ENCODE data around the gene TPST2.

The TPST2 gene

GRCh38 chr22:26553056-26553752 is 36.7 kb downstream of the TPST2 start:
- no peak for DNase-seq

GRCh38 chr22:26552466-26552865 is 37.5 kb downstream of the TPST2 start:
- no peak for DNase-seq

- no peak for DNase-seq
These were observed 38.4 kb downstream of the TPST2 start for GRCh38 chr22:26551568-26551967.

GRCh38 chr22:26550498-26551033 is 39.4 kb downstream of the TPST2 start:
- DNase-seq, result no peak

GRCh38 chr22:26549902-26550497 is 39.9 kb downstream of the TPST2 start:
- DNase-seq, result no peak

- DNase-seq, result no peak
These were observed 40.9 kb downstream of the TPST2 start for GRCh38 chr22:26548984-26549383.

GRCh38 chr22:26548303-26548702 is 41.6 kb downstream of the TPST2 start:
- DNase-seq, result no peak

- DNase-seq, result no peak
These were observed 42.1 kb downstream of the TPST2 start for GRCh38 chr22:26547837-26548236.

GRCh38 chr22:26547426-26547825 is 42.5 kb downstream of the TPST2 start:
- DNase-seq, result no peak

GRCh38 chr22:26546282-26546681 is 43.6 kb downstream of the TPST2 start:
- no peak for DNase-seq

GRCh38 chr22:26545827-26546226 is 44.1 kb downstream of the TPST2 start:
- DNase-seq, result no peak

GRCh38 chr22:26545385-26545784 is 44.5 kb downstream of the TPST2 start:
- DNase-seq, result no peak

GRCh38 chr22:26544489-26544888 is 45.4 kb downstream of the TPST2 start:
- DNase-seq, result no peak

- DNase-seq, result no peak
These were observed 47.1 kb downstream of the TPST2 start for GRCh38 chr22:26542831-26543230.

GRCh38 chr22:26541167-26541819 is 48.6 kb downstream of the TPST2 start:
- DNase-seq, result no peak

GRCh38 chr22:26540119-26540518 is 49.8 kb downstream of the TPST2 start:
- DNase-seq, result no peak

- no peak for DNase-seq
These were observed 53.2 kb downstream of the TPST2 start for GRCh38 chr22:26536762-26537134.

- no peak for DNase-seq
These were observed 53.7 kb downstream of the TPST2 start for GRCh38 chr22:26536056-26536761.

- DNase-seq, result no peak
These were observed 54.4 kb downstream of the TPST2 start for GRCh38 chr22:26535603-26535908.

- DNase-seq, result no peak
These were observed 54.9 kb downstream of the TPST2 start for GRCh38 chr22:26534874-26535602.

GRCh38 chr22:26534171-26534855 is 55.6 kb downstream of the TPST2 start:
- no peak for DNase-seq

GRCh38 chr22:26529345-26529744 is 60.6 kb downstream of the TPST2 start:
- DNase-seq, result no peak
